K562 (cell line): ENCODE measurements around the gene TMEM203. TPM values are rescaled to one million over a fixed set of nuclear protein-coding genes. Genes with fewer than 3 reads are reported as not detected.

Experiments used
- ARID4B ChIP-seq: sonication (generic); formaldehyde crosslinking; IDR thresholded peaks from 2 replicates; pipeline ENCODE4 v1.8.0; 2022; ENCODE audit warnings: mild to moderate bottlenecking, missing genetic modification reagents
- TEAD4 ChIP-seq, 2 experiments: sonication (generic) in 1 of 2; formaldehyde crosslinking in 1 of 2; IDR thresholded peaks; 2 replicates each; pipeline versions ENCODE4 v1.6.1 to v1.8.0; 2012 to 2022; ENCODE audit warnings: borderline replicate concordance in 1 of 2, inconsistent platforms in 1 of 2, low read length in 1 of 2, mild to moderate bottlenecking in 1 of 2, missing genetic modification reagents in 1 of 2
- polyA plus RNA-seq, 8 experiments: library from polyadenylated mRNA; depleted of rRNA in 4 of 8; stranded (reverse) in 5 of 8; unstranded in 3 of 8; fragments of >200 nt; fragmentation: Nextera tagmentation in 2 of 8; fragmentation: Illumina TruSeq in 1 of 8; extraction: Ambion mirVana in 2 of 8; extraction: Trizol in 1 of 8; gene quantifications; 2 replicates each; pipeline versions ENCODE4 v1.2.1 to v1.2.3, GENCODE V29; 2011 to 2014; ENCODE audit warnings: inconsistent platforms in 1 of 8, missing spikeins in 1 of 8
- total RNA-seq, 7 experiments: library from RNA; depleted of rRNA in 6 of 7; stranded (reverse); fragments of >200 nt in 6 of 7; fragmentation: Illumina TruSeq in 2 of 7; extraction: Trizol in 2 of 7; gene quantifications; 2 replicates each; pipeline versions ENCODE4 v1.2.1 to v1.2.3, GENCODE V29; 2011 to 2021; ENCODE audit warnings: low replicate concordance in 1 of 7
- TF ChIP-seq, protein P1 (sequence below): fragments of 450-650 bp; IDR thresholded peaks from 2 replicates; pipeline ENCODE4 v1.6.1; 2017; ENCODE audit warnings: antibody characterized with exemption, mild to moderate bottlenecking
- TF ChIP-seq, protein P2 (sequence below): fragments of 450-650 bp; formaldehyde crosslinking; conservative IDR thresholded peaks from 2 replicates; pipeline ENCODE4 v1.4.0; 2022; ENCODE audit warnings: mild to moderate bottlenecking, missing genetic modification characterization

TMEM203 gene
- total and polyA plus RNA-seq, 9 of the 15 experiments (the other 6 are each of a cell fraction or from before 2014, with no cell fraction given), result 8.8 to 59.5 (median 37.6) TPM

GRCh38 chr9:137243626-137244485 lies 38.4 kb upstream of the TMEM203 start (continued):
- TF ChIP-seq ARID4B (CRISPR knock-in tag), result peak; percentile 42; the same call in 1 of the 2 replicates
- TF ChIP-seq, protein P1, sequence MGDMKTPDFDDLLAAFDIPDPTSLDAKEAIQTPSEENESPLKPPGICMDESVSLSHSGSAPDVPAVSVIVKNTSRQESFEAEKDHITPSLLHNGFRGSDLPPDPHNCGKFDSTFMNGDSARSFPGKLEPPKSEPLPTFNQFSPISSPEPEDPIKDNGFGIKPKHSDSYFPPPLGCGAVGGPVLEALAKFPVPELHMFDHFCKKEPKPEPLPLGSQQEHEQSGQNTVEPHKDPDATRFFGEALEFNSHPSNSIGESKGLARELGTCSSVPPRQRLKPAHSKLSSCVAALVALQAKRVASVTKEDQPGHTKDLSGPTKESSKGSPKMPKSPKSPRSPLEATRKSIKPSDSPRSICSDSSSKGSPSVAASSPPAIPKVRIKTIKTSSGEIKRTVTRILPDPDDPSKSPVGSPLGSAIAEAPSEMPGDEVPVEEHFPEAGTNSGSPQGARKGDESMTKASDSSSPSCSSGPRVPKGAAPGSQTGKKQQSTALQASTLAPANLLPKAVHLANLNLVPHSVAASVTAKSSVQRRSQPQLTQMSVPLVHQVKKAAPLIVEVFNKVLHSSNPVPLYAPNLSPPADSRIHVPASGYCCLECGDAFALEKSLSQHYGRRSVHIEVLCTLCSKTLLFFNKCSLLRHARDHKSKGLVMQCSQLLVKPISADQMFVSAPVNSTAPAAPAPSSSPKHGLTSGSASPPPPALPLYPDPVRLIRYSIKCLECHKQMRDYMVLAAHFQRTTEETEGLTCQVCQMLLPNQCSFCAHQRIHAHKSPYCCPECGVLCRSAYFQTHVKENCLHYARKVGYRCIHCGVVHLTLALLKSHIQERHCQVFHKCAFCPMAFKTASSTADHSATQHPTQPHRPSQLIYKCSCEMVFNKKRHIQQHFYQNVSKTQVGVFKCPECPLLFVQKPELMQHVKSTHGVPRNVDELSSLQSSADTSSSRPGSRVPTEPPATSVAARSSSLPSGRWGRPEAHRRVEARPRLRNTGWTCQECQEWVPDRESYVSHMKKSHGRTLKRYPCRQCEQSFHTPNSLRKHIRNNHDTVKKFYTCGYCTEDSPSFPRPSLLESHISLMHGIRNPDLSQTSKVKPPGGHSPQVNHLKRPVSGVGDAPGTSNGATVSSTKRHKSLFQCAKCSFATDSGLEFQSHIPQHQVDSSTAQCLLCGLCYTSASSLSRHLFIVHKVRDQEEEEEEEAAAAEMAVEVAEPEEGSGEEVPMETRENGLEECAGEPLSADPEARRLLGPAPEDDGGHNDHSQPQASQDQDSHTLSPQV, result no peak
- TF ChIP-seq, protein P2, sequence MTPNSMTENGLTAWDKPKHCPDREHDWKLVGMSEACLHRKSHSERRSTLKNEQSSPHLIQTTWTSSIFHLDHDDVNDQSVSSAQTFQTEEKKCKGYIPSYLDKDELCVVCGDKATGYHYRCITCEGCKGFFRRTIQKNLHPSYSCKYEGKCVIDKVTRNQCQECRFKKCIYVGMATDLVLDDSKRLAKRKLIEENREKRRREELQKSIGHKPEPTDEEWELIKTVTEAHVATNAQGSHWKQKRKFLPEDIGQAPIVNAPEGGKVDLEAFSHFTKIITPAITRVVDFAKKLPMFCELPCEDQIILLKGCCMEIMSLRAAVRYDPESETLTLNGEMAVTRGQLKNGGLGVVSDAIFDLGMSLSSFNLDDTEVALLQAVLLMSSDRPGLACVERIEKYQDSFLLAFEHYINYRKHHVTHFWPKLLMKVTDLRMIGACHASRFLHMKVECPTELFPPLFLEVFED (CRISPR knock-in tag), result peak; percentile 96
- no peak; the same call in none of the 2 replicates for TF ChIP-seq TEAD4 (IDR thresholded peaks at IDR 0.05; ENCODE audit: low read length)
- TF ChIP-seq TEAD4 (CRISPR knock-in tag; IDR thresholded peaks at IDR 0.05; ENCODE audit: borderline replicate concordance), result 0 out of 2 replicates have a peak, but pooled peaks have one; percentile 54
